Measurements from ENCODE around the gene C6orf132. TPM values are rescaled to one million over a fixed set of nuclear protein-coding genes. Genes with fewer than 3 reads are reported as not detected.

The C6orf132 gene
- total RNA-seq, 1 experiment from 2014 or later, result 0.11 TPM

DNA sequence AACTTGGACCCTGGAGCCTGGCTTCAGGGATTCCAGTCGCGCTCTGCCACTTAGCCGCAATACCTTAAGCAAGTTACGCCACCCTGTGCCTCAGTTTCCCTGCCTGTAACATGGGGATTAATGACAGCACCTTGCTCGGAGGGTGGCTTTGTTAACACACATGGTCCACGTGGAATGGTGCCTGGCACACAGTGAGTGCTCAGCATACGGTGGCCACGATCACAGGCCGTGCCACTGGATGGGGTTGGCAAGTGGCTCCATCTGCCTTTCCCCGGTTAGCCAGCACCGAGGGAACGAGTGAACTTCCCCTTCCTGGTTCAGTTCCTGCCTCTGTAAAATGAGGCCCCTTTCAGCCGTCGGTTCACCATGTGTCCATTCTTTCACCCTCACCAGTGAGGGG is 17.2 kb downstream of the C6orf132 start:
- no peaks in the 10 kb centered on the region for H4K20me1 ChIP-seq (ENCODE audit: insufficient read depth, low read depth, low read length)
- H3K9ac ChIP-seq (ENCODE audit: low read length), result no peak overlapping the region
- H3K4me3 ChIP-seq (ENCODE audit: low read length), result no peak overlapping the region
- H3K27ac ChIP-seq (ENCODE audit: low read length), result no peak overlapping the region
- DNase-seq, result no peak
- no peaks in the 10 kb centered on the region for H3K9me2 ChIP-seq (replicated peaks; ENCODE audit: insufficient read depth, low read length)
- no peaks in the 10 kb centered on the region for H3K9me3 ChIP-seq (ENCODE audit: low read length)
- H3K4me2 ChIP-seq (ENCODE audit: low read depth, low read length, poor library complexity, severe bottlenecking), result no peak overlapping the region
- no peaks in the 10 kb centered on the region for H3K27me3 ChIP-seq (ENCODE audit: low read length)
- no peak overlapping the region for H2AFZ ChIP-seq (ENCODE audit: low read length)
- no peaks in the 10 kb centered on the region for H3K79me2 ChIP-seq (ENCODE audit: low read length)
- H3K4me1 ChIP-seq (ENCODE audit: low read length), result no peaks in the 10 kb centered on the region
- no peaks in the 10 kb centered on the region for H3K36me3 ChIP-seq (ENCODE audit: insufficient read depth, low read length)

DNA sequence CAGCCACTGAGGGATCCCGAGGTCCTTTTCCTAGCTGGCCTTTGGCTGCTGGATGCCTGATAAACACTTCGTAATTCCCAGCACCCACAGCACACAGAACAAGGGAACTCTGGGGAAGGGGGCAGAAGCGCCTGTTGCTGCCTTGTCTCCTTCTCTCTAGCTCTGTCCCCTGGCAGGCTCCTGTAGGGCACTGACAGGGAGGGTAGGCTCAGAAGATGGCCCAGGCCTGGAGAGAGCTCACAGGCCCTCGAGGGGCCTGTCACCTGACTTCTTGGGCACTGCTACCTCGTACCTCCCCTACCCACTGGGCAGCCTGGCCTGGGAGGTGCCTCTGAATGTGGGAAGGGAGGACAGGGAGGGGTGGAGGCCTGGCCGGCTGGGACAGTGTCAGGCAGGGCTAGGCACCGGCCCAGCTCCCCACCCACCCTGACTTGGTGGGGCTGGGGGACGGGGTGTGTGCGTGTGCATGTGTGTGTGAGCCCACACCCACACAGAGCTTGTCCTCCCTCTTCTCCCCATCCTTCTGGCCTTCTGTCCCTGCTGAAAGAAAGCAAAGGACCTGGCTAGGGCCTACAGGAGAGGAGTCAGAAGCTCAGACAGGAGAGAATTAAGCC is 18.1 kb downstream of the C6orf132 start:
- Histone ChIP-seq H3K27me3 (ENCODE audit: low read length) (no peaks in the 10 kb centered on the region), H2AFZ (ENCODE audit: low read length) (no peak overlapping the region), H3K9me3 (ENCODE audit: low read length) (no peaks in the 10 kb centered on the region), H3K4me3 (ENCODE audit: low read length) (no peak overlapping the region), H3K9me2 (replicated peaks; ENCODE audit: insufficient read depth, low read length) (no peaks in the 10 kb centered on the region), H4K20me1 (ENCODE audit: insufficient read depth, low read depth, low read length) (no peaks in the 10 kb centered on the region), H3K4me1 (ENCODE audit: low read length) (no peaks in the 10 kb centered on the region), H3K79me2 (ENCODE audit: low read length) (no peaks in the 10 kb centered on the region), H3K4me2 (ENCODE audit: low read depth, low read length, poor library complexity, severe bottlenecking) (no peak overlapping the region), H3K27ac (ENCODE audit: low read length) (no peak overlapping the region), H3K9ac (ENCODE audit: low read length) (no peak overlapping the region), H3K36me3 (ENCODE audit: insufficient read depth, low read length) (no peaks in the 10 kb centered on the region)
- no peak for DNase-seq

DNA sequence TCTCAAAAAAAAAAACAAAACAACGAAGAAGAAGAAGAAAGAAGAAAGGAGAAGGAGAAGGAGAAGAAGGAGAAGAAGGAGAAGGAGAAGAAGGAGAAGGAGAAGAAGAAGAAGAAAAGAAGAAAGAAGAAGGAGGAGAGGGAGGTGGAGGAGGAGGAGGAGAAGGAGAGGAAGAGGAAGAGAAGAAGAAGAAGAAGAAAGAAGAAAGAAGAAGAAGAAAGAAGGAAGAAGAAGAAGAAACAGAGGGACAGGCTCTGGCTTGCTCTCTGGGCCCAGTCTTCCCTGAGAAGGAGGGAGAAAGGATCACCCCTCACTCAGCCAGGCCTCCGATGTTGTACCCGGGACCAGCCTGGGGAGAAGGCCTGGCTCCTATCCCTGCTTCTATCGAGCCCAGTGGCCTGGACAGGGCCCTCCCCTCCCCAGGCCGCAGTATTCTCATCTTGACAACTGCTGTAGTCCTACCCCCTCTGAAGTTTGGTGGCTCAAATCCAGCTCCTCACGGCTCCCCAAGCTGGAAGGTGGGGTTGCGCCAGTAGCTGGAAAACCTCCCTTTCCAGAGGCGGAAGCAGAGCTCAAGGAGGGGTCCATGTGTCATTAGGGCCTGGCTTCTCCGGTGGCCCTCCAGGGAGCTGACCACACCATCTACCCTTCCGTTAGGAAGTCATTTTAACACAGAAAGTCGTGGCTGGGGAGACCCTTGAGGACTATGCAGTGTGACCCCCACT is 18.9 kb downstream of the C6orf132 start:
- Histone ChIP-seq H3K27ac (ENCODE audit: low read length) (no peak overlapping the region), H4K20me1 (ENCODE audit: insufficient read depth, low read depth, low read length) (no peaks in the 10 kb centered on the region), H3K4me1 (ENCODE audit: low read length) (no peaks in the 10 kb centered on the region), H3K9me2 (replicated peaks; ENCODE audit: insufficient read depth, low read length) (no peaks in the 10 kb centered on the region), H3K9me3 (ENCODE audit: low read length) (no peaks in the 10 kb centered on the region), H3K27me3 (ENCODE audit: low read length) (no peaks in the 10 kb centered on the region), H3K4me3 (ENCODE audit: low read length) (no peak overlapping the region), H3K79me2 (ENCODE audit: low read length) (no peaks in the 10 kb centered on the region), H3K36me3 (ENCODE audit: insufficient read depth, low read length) (no peaks in the 10 kb centered on the region), H2AFZ (ENCODE audit: low read length) (no peak overlapping the region), H3K9ac (ENCODE audit: low read length) (no peak overlapping the region), H3K4me2 (ENCODE audit: low read depth, low read length, poor library complexity, severe bottlenecking) (no peak overlapping the region)
- DNase-seq, result no peak

DNA sequence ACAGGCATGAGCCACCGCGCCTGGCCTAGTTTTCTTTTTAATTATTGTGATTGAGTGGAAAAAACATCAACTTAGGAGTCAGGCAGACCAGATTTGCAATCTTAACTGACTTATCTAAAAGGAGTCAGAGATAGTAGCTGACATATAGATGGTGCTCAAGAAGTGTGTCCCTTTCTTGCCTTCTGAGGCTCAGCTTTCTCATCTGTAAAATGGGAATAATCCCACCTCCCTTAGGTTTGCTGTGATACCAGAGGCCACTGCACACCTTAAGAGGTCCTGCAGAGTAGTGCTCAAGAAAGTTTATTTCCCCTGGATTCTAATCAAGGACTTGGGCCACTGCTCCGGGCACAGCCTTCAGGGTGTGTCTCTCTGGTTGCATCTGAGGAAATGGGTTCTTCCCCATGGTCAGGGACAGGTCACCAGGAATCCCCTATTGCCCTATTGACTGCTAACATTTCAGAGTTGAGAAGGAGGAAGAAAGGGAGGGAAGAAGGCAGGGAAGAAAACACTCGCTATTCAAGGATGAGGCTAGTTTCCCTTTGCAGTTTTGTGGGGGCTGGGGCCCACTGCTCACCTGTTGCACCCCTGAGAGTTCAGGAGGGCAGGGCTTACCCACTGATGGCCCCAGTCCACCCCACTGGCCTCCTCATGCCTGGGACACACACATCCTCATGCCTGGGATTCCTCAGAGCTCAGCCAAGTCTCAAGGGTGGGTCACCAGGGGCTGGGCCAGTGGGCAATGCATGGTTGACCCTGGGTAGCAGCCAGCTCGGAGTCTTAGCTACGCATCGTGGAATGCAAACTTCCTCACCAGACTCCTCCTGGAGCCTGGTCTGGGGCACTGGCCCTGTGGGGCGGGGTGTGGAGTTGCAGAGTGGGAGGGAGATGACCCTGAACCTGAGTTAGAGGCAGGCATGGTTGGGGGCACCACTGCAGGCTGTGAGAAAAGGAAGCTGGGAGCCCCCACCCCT is 21.2 kb downstream of the C6orf132 start:
- no peak overlapping the region for H3K4me3 ChIP-seq (ENCODE audit: low read length)
- no peaks in the 10 kb centered on the region for H3K9me3 ChIP-seq (ENCODE audit: low read length)
- H3K79me2 ChIP-seq (ENCODE audit: low read length), result no peaks in the 10 kb centered on the region
- no peaks in the 10 kb centered on the region for H3K36me3 ChIP-seq (ENCODE audit: insufficient read depth, low read length)
- no peaks in the 10 kb centered on the region for H3K9me2 ChIP-seq (replicated peaks; ENCODE audit: insufficient read depth, low read length)
- peaks cover 2% of the 10 kb centered on the region; the same call in 1 of the 2 replicates for H3K4me1 ChIP-seq (ENCODE audit: low read length)
- DNase-seq, result peak; percentile 27
- no peaks in the 10 kb centered on the region for H4K20me1 ChIP-seq (ENCODE audit: insufficient read depth, low read depth, low read length)
- H3K4me2 ChIP-seq (ENCODE audit: low read depth, low read length, poor library complexity, severe bottlenecking), result no peak overlapping the region
- H3K9ac ChIP-seq (ENCODE audit: low read length), result no peak overlapping the region
- no peaks in the 10 kb centered on the region for H3K27me3 ChIP-seq (ENCODE audit: low read length)
- no peak overlapping the region for H3K27ac ChIP-seq (ENCODE audit: low read length)
- no peak overlapping the region for H2AFZ ChIP-seq (ENCODE audit: low read length)

DNA sequence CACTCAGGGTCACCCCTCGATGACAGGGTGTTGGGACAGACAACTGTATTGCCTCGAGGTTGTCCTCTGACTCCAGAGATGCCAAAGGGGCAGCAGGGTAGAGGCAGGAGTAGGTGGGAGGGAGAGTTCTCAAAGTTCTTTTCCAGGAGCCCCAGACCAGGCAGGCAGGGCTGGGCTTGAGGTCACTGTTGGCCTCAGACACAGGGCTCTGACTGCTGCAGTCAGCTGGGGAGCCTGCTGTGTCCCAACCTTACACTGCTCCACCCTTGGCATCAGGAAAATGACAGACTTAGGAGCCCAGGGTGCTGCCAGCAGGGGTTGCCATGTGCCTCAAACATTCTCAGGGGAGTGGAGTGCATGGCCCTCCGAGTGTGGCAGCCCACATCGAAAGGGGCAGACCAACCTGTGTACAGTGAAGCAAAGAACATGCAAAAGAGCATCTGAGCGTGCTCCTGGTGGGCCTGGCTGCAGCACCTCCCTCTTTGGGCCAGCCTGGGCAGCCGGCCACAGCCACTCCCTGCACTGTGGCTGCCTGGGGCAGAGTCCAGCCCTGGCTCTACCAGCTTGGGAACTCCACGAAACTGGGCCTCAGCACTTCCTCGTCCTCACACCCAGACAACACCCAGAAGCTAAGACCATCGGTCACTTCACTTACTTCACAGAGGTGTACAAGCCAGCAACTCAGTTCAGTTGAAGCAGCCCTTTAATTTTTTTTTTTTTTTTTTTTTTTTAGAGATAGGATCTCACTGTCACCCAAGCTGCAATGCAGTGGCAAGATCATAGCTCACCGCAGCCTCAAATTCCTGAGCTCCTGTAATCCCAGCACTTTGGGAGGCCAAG is 24.0 kb downstream of the C6orf132 start:
- Histone ChIP-seq H3K4me1 (ENCODE audit: low read length) (peaks cover 2% of the 10 kb centered on the region; the same call in 1 of the 2 replicates), H3K9ac (ENCODE audit: low read length) (no peak overlapping the region), H3K27ac (ENCODE audit: low read length) (no peak overlapping the region), H3K36me3 (ENCODE audit: insufficient read depth, low read length) (no peaks in the 10 kb centered on the region), H2AFZ (ENCODE audit: low read length) (no peak overlapping the region), H3K4me2 (ENCODE audit: low read depth, low read length, poor library complexity, severe bottlenecking) (no peak overlapping the region), H3K4me3 (ENCODE audit: low read length) (no peak overlapping the region), H3K27me3 (ENCODE audit: low read length) (no peaks in the 10 kb centered on the region), H3K9me3 (ENCODE audit: low read length) (no peaks in the 10 kb centered on the region), H4K20me1 (ENCODE audit: insufficient read depth, low read depth, low read length) (no peaks in the 10 kb centered on the region), H3K9me2 (replicated peaks; ENCODE audit: insufficient read depth, low read length) (no peaks in the 10 kb centered on the region), H3K79me2 (ENCODE audit: low read length) (no peaks in the 10 kb centered on the region)
- peak; percentile 37 for DNase-seq

DNA sequence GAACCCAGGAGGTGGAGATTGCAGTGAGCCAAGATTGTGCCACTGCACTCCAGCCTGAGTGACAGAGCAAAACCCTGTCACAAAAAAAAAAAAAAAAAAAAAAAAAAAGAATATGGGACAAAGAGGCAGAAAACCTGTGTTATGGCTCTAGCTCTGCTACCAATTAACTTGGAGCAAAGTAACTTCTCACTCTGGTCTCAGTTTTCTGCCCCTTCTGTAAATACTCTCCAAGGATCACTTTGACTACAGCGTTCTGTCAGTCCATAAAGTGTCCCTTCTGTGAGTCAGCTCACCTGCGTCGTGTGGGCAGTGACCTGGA is 24.6 kb downstream of the C6orf132 start:
- no peak overlapping the region for H3K9ac ChIP-seq (ENCODE audit: low read length)
- no peak overlapping the region for H3K4me2 ChIP-seq (ENCODE audit: low read depth, low read length, poor library complexity, severe bottlenecking)

DNA sequence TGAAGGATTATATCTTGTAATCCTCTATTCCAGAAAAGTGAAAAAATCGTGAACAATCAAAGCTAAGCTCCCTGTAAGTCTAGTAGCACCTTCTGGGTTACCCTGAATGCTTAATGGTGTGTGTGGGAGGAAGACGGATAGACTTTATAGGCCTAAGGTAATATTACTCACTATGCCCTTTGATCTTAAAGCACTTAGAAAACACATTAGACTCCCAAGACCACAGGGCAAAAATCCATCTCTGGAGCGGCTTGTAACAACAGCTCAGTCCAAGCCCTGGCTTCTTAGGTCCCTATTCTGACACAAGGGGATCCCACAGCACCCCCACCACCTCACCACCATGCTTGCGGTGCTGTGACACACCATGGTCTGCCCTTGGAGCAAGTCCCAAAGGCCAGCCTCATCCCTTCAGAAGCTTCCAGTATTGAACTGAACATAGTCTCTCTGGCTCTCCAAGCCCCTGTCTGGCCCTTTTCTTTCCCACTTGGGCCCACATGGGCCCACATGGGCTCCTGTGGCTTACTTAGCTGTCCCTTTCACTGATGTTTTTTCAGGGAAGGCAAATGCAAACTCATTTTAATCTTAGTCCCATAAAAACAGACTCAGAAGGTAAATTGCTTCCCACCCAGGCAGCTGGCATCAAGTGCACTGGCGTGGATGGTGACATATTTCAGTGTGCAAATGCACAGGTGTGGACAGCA is 28.3 kb downstream of the C6orf132 start:
- no peaks in the 10 kb centered on the region for H3K9me2 ChIP-seq (replicated peaks; ENCODE audit: insufficient read depth, low read length)
- no peak overlapping the region for H3K9ac ChIP-seq (ENCODE audit: low read length)
- no peaks in the 10 kb centered on the region for H4K20me1 ChIP-seq (ENCODE audit: insufficient read depth, low read depth, low read length)
- no peaks in the 10 kb centered on the region for H3K36me3 ChIP-seq (ENCODE audit: insufficient read depth, low read length)
- H3K4me1 ChIP-seq (ENCODE audit: low read length), result peaks cover 2% of the 10 kb centered on the region; the same call in 1 of the 2 replicates
- no peak overlapping the region for H3K4me3 ChIP-seq (ENCODE audit: low read length)
- no peak overlapping the region for H3K27ac ChIP-seq (ENCODE audit: low read length)
- no peak overlapping the region for H2AFZ ChIP-seq (ENCODE audit: low read length)
- H3K9me3 ChIP-seq (ENCODE audit: low read length), result no peaks in the 10 kb centered on the region
- no peaks in the 10 kb centered on the region for H3K79me2 ChIP-seq (ENCODE audit: low read length)
- DNase-seq, result peak; percentile 30
- no peaks in the 10 kb centered on the region for H3K27me3 ChIP-seq (ENCODE audit: low read length)
- H3K4me2 ChIP-seq (ENCODE audit: low read depth, low read length, poor library complexity, severe bottlenecking), result no peak overlapping the region

More for the DNA sequence above, 24.6 kb downstream of the C6orf132 start:
- Histone ChIP-seq H3K27ac (ENCODE audit: low read length) (no peak overlapping the region), H3K36me3 (ENCODE audit: insufficient read depth, low read length) (no peaks in the 10 kb centered on the region), H4K20me1 (ENCODE audit: insufficient read depth, low read depth, low read length) (no peaks in the 10 kb centered on the region), H3K79me2 (ENCODE audit: low read length) (no peaks in the 10 kb centered on the region), H3K9me3 (ENCODE audit: low read length) (no peaks in the 10 kb centered on the region), H3K4me3 (ENCODE audit: low read length) (no peak overlapping the region), H3K9me2 (replicated peaks; ENCODE audit: insufficient read depth, low read length) (no peaks in the 10 kb centered on the region), H3K27me3 (ENCODE audit: low read length) (no peaks in the 10 kb centered on the region), H2AFZ (ENCODE audit: low read length) (no peak overlapping the region), H3K4me1 (ENCODE audit: low read length) (peaks cover 2% of the 10 kb centered on the region; the same call in 1 of the 2 replicates)
- no peak for DNase-seq
